GM19023 (cell line): ENCODE data around the gene OSBPL10.

ENCODE experiments used
- ATAC-seq: cut with Tn5 transposase; IDR thresholded peaks from one replicate; pipeline ENCODE4 v1.9.1; 2021; ENCODE audit warnings: mild to moderate bottlenecking, moderate library complexity; ENCODE audit not compliant: unreplicated experiment

Gene OSBPL10

GRCh38 chr3:31959951-31960792 lies 20.9 kb downstream of the OSBPL10 start:
- no peak for ATAC-seq

- ATAC-seq = no peak
These were observed 21.8 kb downstream of the OSBPL10 start for GRCh38 chr3:31959251-31959650.

GRCh38 chr3:31958701-31959152 lies 22.3 kb downstream of the OSBPL10 start:
- ATAC-seq = no peak

- no peak for ATAC-seq
These were observed 24.0 kb downstream of the OSBPL10 start for GRCh38 chr3:31957106-31957505.

DNA sequence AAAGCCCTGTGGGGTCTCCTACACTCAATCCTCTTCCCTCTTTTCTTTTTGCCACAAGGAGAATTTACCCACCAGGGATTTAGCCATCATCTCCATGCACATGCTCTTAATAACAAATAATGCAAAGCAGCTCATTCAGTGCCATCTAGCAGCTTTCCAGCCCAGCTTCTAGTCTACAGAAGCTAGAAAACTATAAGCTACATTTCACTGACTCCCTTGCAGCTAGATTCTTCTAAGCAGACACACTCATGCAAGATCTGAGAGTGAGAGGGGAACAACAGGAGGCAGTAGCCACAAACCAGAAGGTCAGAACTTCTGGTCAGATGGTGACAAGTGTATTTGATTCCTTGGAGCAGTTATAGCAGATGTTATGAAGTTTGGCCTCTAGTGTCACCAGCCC lies 25.5 kb downstream of the OSBPL10 start:
- no peak for ATAC-seq

GRCh38 chr3:31953636-31954035 lies 27.4 kb downstream of the OSBPL10 start:
- no peak for ATAC-seq

DNA sequence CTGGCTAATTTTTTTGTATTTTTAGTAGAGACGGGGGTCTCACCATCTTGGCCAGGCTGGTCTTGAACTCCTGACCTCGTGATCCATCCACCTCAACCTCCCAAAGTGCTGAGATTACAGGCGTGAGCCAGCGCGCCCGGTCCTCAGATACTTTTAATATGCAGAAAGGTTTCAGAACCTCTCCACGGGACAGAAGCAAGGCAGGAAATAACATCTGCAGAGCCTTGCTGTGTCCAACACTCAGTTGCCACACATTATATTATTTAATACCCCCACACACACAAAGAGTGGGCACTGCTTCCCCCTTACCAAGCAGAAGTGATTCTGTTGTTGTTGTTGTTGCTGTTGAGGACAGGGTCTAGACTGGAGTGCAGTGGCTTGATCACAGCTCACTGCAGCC lies 28.0 kb downstream of the OSBPL10 start:
- no peak for ATAC-seq

GRCh38 chr3:31952205-31952604 lies 28.9 kb downstream of the OSBPL10 start:
- peak; percentile 86 for ATAC-seq

- ATAC-seq = no peak
These were observed 32.8 kb downstream of the OSBPL10 start for GRCh38 chr3:31948280-31948679.

DNA sequence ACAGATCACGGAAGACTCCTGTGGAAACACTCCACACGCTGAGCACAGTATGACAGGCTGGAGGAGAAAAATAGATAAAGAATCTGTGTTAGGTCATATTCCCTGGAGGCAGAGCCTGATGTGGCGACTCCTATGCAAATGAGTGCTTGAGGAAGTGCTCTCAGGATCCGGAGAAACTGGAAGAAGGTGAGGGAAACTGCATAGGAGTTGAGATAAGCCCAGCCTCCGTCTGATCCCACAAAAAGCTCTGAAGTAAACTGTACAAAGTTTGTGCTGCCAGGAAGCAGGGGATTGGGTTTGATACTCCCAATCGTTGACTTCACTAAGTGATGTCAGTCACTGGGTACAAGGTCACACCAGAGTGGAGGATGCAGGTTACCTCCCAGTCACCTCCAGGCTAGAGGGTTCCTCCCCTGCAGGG lies 33.4 kb downstream of the OSBPL10 start:
- no peak for ATAC-seq

GRCh38 chr3:31947162-31947561 lies 33.9 kb downstream of the OSBPL10 start:
- ATAC-seq = no peak

DNA sequence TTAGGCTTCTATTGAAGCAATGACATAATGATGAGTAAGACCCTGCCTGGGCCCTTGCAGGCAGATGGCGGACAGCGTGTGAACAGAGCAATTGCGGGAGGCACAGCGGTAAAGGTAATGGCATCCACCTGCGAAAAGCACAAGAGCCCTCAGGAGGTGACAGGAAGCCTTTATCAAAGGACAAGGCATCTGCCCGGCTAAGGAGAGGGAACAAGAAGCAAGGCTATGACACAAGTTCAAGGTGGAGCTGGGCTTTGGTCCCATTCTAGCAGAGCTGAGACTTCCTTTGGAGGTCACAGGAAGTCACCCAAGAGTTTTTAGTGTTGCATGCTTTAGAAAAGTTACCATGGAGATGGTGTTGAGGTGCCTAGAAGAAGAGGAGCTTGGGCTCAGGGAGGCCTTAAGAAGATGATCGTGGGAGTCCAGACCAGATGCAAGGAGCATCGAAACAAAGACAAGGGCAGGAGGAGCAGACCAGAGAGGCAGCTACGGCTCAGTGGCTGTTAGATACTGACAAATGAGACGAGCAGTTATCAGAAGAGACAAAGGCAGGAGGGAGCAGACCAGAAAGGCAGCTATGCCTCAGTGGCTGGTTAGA lies 34.5 kb downstream of the OSBPL10 start:
- no peak for ATAC-seq

DNA sequence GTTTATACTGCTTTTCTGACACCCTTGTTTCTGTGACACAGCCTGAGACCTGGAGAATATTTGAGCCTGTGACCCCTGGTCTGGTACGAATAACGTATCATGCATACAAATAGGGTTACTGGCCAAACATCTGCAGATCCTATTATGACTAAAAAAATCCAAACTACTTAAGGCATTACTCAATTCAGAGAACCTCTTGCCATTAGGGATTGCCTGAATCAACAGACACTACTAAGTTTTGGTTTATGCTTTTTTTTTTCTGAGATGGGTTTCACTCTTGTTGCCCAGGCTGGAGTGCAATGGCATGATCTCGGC lies 35.4 kb downstream of the OSBPL10 start:
- no peak for ATAC-seq

GRCh38 chr3:31943041-31943440 lies 38.0 kb downstream of the OSBPL10 start:
- ATAC-seq = no peak

- ATAC-seq = no peak
These were observed 38.6 kb downstream of the OSBPL10 start for GRCh38 chr3:31942446-31942845.

- no peak for ATAC-seq
These were observed 43.8 kb downstream of the OSBPL10 start for GRCh38 chr3:31937225-31937624.

DNA sequence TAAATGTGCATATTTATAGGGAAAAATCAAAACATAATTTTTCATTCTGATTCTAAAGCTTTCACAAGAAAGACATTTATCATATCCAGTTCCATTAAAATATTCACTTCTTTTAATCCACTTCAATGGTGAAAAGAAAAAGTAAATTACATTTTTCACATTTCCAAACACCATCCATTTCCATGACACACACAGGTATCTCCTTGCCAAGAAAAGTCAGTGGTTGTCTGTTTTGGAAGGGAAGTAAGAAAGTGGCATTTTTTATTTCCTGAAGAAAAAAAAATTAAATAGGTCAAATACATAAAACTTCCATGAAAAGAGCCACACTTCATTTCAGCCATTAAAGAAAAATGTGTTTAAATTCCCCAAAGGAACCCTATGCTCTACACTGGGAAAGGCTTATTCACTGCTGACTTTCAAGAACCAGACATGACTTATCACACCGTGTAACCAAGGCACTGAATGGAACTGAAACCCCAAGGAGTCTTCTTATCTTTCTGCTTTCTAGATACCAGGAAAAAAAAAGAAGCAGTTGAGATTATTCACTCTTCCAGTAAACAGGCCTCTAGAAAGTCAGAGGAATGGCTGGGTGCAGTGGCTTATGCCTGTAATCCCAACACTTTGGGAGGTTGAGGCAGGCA lies 44.5 kb downstream of the OSBPL10 start:
- no peak for ATAC-seq

DNA sequence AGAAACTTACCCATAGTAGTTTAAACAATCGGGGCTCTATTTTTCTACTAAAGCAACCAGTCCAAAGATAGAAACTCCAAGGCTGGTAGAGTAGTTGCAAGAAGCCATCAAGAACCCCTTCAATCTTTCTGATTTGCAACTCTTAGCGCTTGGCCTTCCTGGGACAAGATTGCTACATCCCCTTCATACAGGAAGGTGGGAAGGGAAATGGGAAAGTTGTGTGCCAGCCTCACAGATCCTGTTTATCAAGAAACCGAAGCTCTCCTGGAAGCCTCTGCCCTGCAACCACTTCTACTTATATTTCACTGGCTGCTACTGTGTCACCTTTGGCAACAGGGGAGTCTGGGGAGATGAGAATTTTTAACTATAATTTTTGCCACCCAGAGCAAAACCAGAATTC lies 46.2 kb downstream of the OSBPL10 start:
- ATAC-seq = no peak

- no peak for ATAC-seq
These were observed 47.0 kb downstream of the OSBPL10 start for GRCh38 chr3:31934018-31934417.

GRCh38 chr3:31932990-31933389 lies 48.1 kb downstream of the OSBPL10 start:
- ATAC-seq = no peak

- no peak for ATAC-seq
These were observed 51.1 kb downstream of the OSBPL10 start for GRCh38 chr3:31929826-31930502.

DNA sequence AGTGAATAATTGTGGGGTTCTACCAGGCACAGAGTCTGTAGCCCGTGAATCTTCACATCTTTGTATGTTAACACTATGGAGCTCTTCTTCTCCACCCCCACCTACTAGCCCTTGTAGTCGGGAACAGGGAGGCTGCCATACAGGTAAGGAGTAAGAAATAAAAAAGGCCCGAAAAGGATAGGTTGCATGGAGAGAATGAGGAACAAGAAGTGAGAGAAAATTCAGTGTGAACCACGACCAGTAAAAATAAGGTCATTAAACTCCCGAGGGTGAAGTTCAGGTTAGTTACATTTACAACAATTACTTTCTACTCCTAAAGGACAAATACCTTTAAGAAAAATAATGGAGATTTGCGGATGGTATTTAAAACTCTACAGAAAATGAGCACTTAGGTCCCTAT lies 53.3 kb downstream of the OSBPL10 start:
- no peak for ATAC-seq
